K562 (cell line): ENCODE measurements around the gene MPRIP. TPM values are rescaled to one million over a fixed set of nuclear protein-coding genes. Genes with fewer than 3 reads are reported as not detected.

Experiments
- ADNP ChIP-seq: fragments of 200-800 bp; sonication (Bioruptor generic); IDR thresholded peaks from 2 replicates; pipeline ENCODE4 v1.6.1; 2016; ENCODE audit warnings: missing genetic modification characterization, missing compliant biosample characterization
- FOXP1 ChIP-seq: sonication (generic); formaldehyde crosslinking; IDR thresholded peaks from 2 replicates; pipeline ENCODE4 v1.8.0; 2022; ENCODE audit warnings: mild to moderate bottlenecking, missing genetic modification reagents
- JUNB ChIP-seq: fragments of 450-650 bp; formaldehyde crosslinking; conservative IDR thresholded peaks from 2 replicates; pipeline ENCODE4 v1.4.0; 2020; ENCODE audit warnings: mild to moderate bottlenecking
- NUFIP1 ChIP-seq: fragments of 450-650 bp; IDR thresholded peaks from 2 replicates; pipeline ENCODE4 v1.6.1; 2018; ENCODE audit not compliant: partially characterized antibody
- OTX1 ChIP-seq: fragments of 450-650 bp; formaldehyde crosslinking; IDR thresholded peaks from 2 replicates; pipeline ENCODE4 v1.4.0; 2022; ENCODE audit warnings: mild to moderate bottlenecking
- POLR2B ChIP-seq: fragments of 450-650 bp; IDR thresholded peaks from 2 replicates; pipeline ENCODE4 v1.6.1; 2018; ENCODE audit warnings: low read depth; ENCODE audit not compliant: partially characterized antibody
- SMC3 ChIP-seq: conservative IDR thresholded peaks from 2 replicates; pipeline ENCODE4 v1.6.1; 2011; ENCODE audit warnings: low read depth, low read length, improper control_type of control experiment; ENCODE audit not compliant: insufficient read depth
- TCF7 ChIP-seq: sonication (generic); IDR thresholded peaks from 2 replicates; pipeline ENCODE4 v1.6.1; 2016; ENCODE audit warnings: antibody characterized with exemption, borderline replicate concordance
- ZNF143 ChIP-seq: sonication (generic); formaldehyde crosslinking; IDR thresholded peaks from 2 replicates; pipeline ENCODE4 v1.9.0; 2022; ENCODE audit warnings: mild to moderate bottlenecking, missing genetic modification reagents
- ZNF764 ChIP-seq: fragments of 250-450 bp; sonication (Bioruptor Pico); IDR thresholded peaks from 2 replicates; pipeline ENCODE4 v1.4.0; 2020; ENCODE audit warnings: low read depth, mild to moderate bottlenecking, moderate library complexity
- polyA plus RNA-seq, 8 experiments: library from polyadenylated mRNA; depleted of rRNA in 4 of 8; stranded (reverse) in 5 of 8; unstranded in 3 of 8; fragments of >200 nt; fragmentation: Nextera tagmentation in 2 of 8; fragmentation: Illumina TruSeq in 1 of 8; extraction: Ambion mirVana in 2 of 8; extraction: Trizol in 1 of 8; gene quantifications; 2 replicates each; pipeline versions ENCODE4 v1.2.1 to v1.2.3, GENCODE V29; 2011 to 2014; ENCODE audit warnings: inconsistent platforms in 1 of 8, missing spikeins in 1 of 8
- total RNA-seq, 7 experiments: library from RNA; depleted of rRNA in 6 of 7; stranded (reverse); fragments of >200 nt in 6 of 7; fragmentation: Illumina TruSeq in 2 of 7; extraction: Trizol in 2 of 7; gene quantifications; 2 replicates each; pipeline versions ENCODE4 v1.2.1 to v1.2.3, GENCODE V29; 2011 to 2021; ENCODE audit warnings: low replicate concordance in 1 of 7
- TF ChIP-seq, protein P1 (sequence below): fragments of 450-650 bp; formaldehyde crosslinking; IDR thresholded peaks from 2 replicates; pipeline ENCODE4 v1.4.0; 2020; ENCODE audit warnings: mild to moderate bottlenecking, moderate library complexity
- TF ChIP-seq, protein P2 (sequence below): fragments of 200-800 bp; sonication (Bioruptor generic); IDR thresholded peaks from 2 replicates; pipeline ENCODE4 v1.6.1; 2016; ENCODE audit warnings: missing genetic modification characterization, missing compliant biosample characterization
- TF ChIP-seq, protein P3 (sequence below): sonication (generic); formaldehyde crosslinking; IDR thresholded peaks from 2 replicates; pipeline ENCODE4 v1.8.0; 2022; ENCODE audit warnings: missing genetic modification reagents, mild to moderate bottlenecking, moderate library complexity, borderline replicate concordance
- TF ChIP-seq, protein P4 (sequence below), 2 experiments: fragments of 200-800 bp in 1 of 2; sonication (Bioruptor generic) in 1 of 2; sonication (generic) in 1 of 2; formaldehyde crosslinking in 1 of 2; IDR thresholded peaks in 1 of 2; conservative IDR thresholded peaks in 1 of 2; 2 replicates each; pipeline versions ENCODE4 v1.5.0 to v1.6.1; 2016 to 2020; ENCODE audit warnings: missing compliant biosample characterization in 1 of 2, missing genetic modification characterization in 1 of 2, missing genetic modification reagents in 1 of 2
- TF ChIP-seq, protein P5 (sequence below): fragments of 200-800 bp; sonication (Bioruptor generic); IDR thresholded peaks from 2 replicates; pipeline ENCODE4 v1.6.1; 2017; ENCODE audit warnings: missing genetic modification characterization, missing compliant biosample characterization

MPRIP gene
- total and polyA plus RNA-seq, 9 of the 15 experiments (the other 6 are each of a cell fraction or from before 2014, with no cell fraction given): 10.0 to 72.6 (median 30.1) TPM

DNA sequence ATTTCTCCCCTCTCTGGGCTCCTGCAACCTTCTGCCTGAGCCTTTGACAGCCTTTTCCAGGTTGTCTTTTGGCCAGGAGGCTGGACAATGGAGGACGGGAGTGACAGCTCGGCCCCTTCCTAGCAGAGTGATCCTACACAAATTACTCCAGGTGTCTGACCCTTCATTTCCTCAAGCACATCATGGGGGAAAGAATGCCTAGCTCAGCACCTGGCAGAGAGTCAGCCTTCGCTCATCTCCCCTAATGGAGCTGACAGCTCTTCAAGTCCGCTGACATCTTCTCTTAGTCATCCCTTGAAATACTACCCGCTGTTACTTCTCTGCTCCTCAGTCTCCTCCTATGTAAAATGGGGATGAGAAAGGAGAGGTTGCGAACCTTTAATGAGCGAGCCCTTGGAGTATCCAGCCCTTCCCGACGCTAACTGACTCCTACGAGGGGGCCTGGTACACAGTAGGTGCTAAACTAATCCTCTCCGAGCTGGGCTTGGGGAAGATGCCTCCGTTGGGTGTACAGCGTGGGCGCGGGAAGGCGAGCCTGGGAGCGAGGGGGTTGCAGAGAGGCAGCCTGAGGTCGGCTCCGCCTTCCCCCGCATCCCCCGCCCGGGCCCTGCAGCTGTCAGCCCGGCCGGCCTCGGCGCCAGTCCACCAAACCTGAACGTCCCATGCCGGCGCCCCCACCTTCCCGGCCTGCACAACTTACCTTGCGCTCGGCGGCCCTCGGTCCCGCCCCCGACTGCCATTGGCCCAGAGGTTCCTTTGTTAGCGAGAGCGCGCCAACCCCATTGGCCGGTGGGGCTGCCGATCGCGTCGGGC, 480 bp upstream of the MPRIP start (continued):
- TF ChIP-seq, protein P1, sequence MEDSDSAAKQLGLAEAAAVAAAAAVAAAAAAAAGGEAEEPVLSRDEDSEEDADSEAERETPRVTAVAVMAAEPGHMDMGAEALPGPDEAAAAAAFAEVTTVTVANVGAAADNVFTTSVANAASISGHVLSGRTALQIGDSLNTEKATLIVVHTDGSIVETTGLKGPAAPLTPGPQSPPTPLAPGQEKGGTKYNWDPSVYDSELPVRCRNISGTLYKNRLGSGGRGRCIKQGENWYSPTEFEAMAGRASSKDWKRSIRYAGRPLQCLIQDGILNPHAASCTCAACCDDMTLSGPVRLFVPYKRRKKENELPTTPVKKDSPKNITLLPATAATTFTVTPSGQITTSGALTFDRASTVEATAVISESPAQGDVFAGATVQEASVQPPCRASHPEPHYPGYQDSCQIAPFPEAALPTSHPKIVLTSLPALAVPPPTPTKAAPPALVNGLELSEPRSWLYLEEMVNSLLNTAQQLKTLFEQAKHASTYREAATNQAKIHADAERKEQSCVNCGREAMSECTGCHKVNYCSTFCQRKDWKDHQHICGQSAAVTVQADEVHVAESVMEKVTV (CRISPR knock-in tag): no peak
- TF ChIP-seq, protein P2, sequence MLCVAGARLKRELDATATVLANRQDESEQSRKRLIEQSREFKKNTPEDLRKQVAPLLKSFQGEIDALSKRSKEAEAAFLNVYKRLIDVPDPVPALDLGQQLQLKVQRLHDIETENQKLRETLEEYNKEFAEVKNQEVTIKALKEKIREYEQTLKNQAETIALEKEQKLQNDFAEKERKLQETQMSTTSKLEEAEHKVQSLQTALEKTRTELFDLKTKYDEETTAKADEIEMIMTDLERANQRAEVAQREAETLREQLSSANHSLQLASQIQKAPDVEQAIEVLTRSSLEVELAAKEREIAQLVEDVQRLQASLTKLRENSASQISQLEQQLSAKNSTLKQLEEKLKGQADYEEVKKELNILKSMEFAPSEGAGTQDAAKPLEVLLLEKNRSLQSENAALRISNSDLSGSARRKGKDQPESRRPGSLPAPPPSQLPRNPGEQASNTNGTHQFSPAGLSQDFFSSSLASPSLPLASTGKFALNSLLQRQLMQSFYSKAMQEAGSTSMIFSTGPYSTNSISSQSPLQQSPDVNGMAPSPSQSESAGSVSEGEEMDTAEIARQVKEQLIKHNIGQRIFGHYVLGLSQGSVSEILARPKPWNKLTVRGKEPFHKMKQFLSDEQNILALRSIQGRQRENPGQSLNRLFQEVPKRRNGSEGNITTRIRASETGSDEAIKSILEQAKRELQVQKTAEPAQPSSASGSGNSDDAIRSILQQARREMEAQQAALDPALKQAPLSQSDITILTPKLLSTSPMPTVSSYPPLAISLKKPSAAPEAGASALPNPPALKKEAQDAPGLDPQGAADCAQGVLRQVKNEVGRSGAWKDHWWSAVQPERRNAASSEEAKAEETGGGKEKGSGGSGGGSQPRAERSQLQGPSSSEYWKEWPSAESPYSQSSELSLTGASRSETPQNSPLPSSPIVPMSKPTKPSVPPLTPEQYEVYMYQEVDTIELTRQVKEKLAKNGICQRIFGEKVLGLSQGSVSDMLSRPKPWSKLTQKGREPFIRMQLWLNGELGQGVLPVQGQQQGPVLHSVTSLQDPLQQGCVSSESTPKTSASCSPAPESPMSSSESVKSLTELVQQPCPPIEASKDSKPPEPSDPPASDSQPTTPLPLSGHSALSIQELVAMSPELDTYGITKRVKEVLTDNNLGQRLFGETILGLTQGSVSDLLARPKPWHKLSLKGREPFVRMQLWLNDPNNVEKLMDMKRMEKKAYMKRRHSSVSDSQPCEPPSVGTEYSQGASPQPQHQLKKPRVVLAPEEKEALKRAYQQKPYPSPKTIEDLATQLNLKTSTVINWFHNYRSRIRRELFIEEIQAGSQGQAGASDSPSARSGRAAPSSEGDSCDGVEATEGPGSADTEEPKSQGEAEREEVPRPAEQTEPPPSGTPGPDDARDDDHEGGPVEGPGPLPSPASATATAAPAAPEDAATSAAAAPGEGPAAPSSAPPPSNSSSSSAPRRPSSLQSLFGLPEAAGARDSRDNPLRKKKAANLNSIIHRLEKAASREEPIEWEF (CRISPR knock-in tag): no peak
- TF ChIP-seq, protein P3, sequence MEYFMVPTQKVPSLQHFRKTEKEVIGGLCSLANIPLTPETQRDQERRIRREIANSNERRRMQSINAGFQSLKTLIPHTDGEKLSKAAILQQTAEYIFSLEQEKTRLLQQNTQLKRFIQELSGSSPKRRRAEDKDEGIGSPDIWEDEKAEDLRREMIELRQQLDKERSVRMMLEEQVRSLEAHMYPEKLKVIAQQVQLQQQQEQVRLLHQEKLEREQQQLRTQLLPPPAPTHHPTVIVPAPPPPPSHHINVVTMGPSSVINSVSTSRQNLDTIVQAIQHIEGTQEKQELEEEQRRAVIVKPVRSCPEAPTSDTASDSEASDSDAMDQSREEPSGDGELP: peak; percentile 96
- no peak for TF ChIP-seq OTX1 (CRISPR knock-in tag)
- no peak for TF ChIP-seq FOXP1
- no peak for TF ChIP-seq TCF7
- TF ChIP-seq JUNB: no peak
- TF ChIP-seq SMC3: no peak
- TF ChIP-seq ADNP (tag): no peak
- TF ChIP-seq ZNF143: no peak
- no peak for TF ChIP-seq NUFIP1
- TF ChIP-seq POLR2B: no peak
- TF ChIP-seq, protein P4, sequence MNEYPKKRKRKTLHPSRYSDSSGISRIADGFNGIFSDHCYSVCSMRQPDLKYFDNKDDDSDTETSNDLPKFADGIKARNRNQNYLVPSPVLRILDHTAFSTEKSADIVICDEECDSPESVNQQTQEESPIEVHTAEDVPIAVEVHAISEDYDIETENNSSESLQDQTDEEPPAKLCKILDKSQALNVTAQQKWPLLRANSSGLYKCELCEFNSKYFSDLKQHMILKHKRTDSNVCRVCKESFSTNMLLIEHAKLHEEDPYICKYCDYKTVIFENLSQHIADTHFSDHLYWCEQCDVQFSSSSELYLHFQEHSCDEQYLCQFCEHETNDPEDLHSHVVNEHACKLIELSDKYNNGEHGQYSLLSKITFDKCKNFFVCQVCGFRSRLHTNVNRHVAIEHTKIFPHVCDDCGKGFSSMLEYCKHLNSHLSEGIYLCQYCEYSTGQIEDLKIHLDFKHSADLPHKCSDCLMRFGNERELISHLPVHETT (CRISPR knock-in tag; conservative IDR thresholded peaks at IDR 0.05 in 1 of 2, IDR thresholded peaks at IDR 0.05 in 1 of 2): no peak
- TF ChIP-seq ZNF764 (CRISPR knock-in tag): no peak
- TF ChIP-seq, protein P5, sequence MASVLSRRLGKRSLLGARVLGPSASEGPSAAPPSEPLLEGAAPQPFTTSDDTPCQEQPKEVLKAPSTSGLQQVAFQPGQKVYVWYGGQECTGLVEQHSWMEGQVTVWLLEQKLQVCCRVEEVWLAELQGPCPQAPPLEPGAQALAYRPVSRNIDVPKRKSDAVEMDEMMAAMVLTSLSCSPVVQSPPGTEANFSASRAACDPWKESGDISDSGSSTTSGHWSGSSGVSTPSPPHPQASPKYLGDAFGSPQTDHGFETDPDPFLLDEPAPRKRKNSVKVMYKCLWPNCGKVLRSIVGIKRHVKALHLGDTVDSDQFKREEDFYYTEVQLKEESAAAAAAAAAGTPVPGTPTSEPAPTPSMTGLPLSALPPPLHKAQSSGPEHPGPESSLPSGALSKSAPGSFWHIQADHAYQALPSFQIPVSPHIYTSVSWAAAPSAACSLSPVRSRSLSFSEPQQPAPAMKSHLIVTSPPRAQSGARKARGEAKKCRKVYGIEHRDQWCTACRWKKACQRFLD (CRISPR knock-in tag): peak; percentile 63; the same call in 1 of the 2 replicates
